B cell (primary cell): Measurements from ENCODE around the gene COL26A1. TPM values are rescaled to one million over a fixed set of nuclear protein-coding genes. Genes with fewer than 3 reads are reported as not detected.

Experiments used
- ATAC-seq: fragments of 200-7000 bp; cut with Tn5 transposase; one replicate; pipeline ENCODE4 v1.10.0; 2021; ENCODE audit warnings: low read depth, mild to moderate bottlenecking, moderate number of reproducible peaks, moderate library complexity
- CTCF ChIA-PET: fragments of 350-600 bp; sonication (Branson Sonifier 250); formaldehyde crosslinking; loops from one replicate; lab custom pipeline; 2021; ENCODE audit warnings: antibody characterized with exemption, inconsistent platforms; lab: Charles Lee
- POLR2A ChIA-PET: fragments of 350-600 bp; sonication (Branson Sonifier 250); formaldehyde crosslinking; loops from one replicate; lab custom pipeline; 2021; ENCODE audit warnings: antibody characterized with exemption; lab: Charles Lee
- DNase-seq: peaks from one replicate; pipeline ENCODE4 v3.0.0; 2013
- H2AFZ ChIP-seq: 2 replicates; pipeline ENCODE4 v1.6.1; 2012; ENCODE audit warnings: mild to moderate bottlenecking, low read depth, low read length; ENCODE audit not compliant: insufficient read depth, poor library complexity, severe bottlenecking
- H3K27ac ChIP-seq, 2 donors: 1 replicate in 1 of 2; 2 replicates in 1 of 2; pipeline ENCODE4 v1.5.1; 2012 to 2013; ENCODE audit warnings: low read length in 2 of 2, mild to moderate bottlenecking in 2 of 2, moderate library complexity in 1 of 2
- H3K27me3 ChIP-seq, 4 experiments: fragments of 200-600 bp in 1 of 4; sonication (generic) in 1 of 4; replicated peaks in 1 of 4; 1 replicate in 2 of 4; 2 replicates in 2 of 4; pipeline versions ENCODE4 v1.6.1 to v1.7.0; 2013 to 2016; ENCODE audit warnings: low read length in 3 of 4, mild to moderate bottlenecking in 2 of 4, mixed read lengths in 1 of 4, moderate library complexity in 1 of 4; ENCODE audit not compliant: insufficient read depth in 4 of 4, control insufficient read depth in 3 of 4; ENCODE audit errors: control extremely low read depth in 1 of 4
- H3K36me3 ChIP-seq, 2 experiments: replicated peaks in 1 of 2; 1 replicate in 1 of 2; 2 replicates in 1 of 2; pipeline versions ENCODE4 v1.6.1 to v1.7.1; 2013; ENCODE audit warnings: low read length in 1 of 2; ENCODE audit not compliant: insufficient read depth in 2 of 2, control insufficient read depth in 1 of 2; ENCODE audit errors: control extremely low read depth in 1 of 2, extremely low read depth in 1 of 2
- H3K4me1 ChIP-seq, 2 donors: fragments of 200-600 bp in 1 of 2; sonication (generic) in 1 of 2; 1 replicate in 1 of 2; 2 replicates in 1 of 2; pipeline versions ENCODE4 v1.5.1 to v1.6.1; 2013 to 2017; ENCODE audit warnings: low read length in 2 of 2; ENCODE audit not compliant: control insufficient read depth in 2 of 2, insufficient read depth in 2 of 2
- H3K4me2 ChIP-seq: replicated peaks from 2 replicates; pipeline ENCODE3; 2012; ENCODE audit warnings: mild to moderate bottlenecking, low read depth, low read length; ENCODE audit not compliant: poor library complexity, severe bottlenecking
- H3K4me3 ChIP-seq, 5 experiments: fragments of 200-600 bp in 1 of 5; sonication (generic) in 1 of 5; 1 replicate in 3 of 5; 2 replicates in 2 of 5; pipeline versions ENCODE4 v1.5.1 to v1.7.0; 2011 to 2016; ENCODE audit warnings: low read length in 4 of 5, mild to moderate bottlenecking in 4 of 5, low read depth in 2 of 5, control low read depth in 1 of 5, moderate library complexity in 1 of 5; ENCODE audit not compliant: insufficient read depth in 1 of 5; ENCODE audit errors: control extremely low read depth in 1 of 5, extremely low read depth in 1 of 5
- H3K79me2 ChIP-seq: fragments of 200-600 bp; sonication (generic); one replicate; pipeline ENCODE4 v1.6.0; 2016; ENCODE audit warnings: low read length; ENCODE audit not compliant: control insufficient read depth, insufficient read depth
- H3K9ac ChIP-seq: fragments of 200-600 bp; sonication (generic); 2 replicates; pipeline ENCODE4 v1.6.1; 2017; ENCODE audit warnings: mild to moderate bottlenecking, low read length, moderate library complexity
- H3K9me3 ChIP-seq, 3 donors: one replicate each; pipeline versions ENCODE4 v1.6.1 to v1.7.1; 2013; ENCODE audit warnings: low read length in 2 of 3; ENCODE audit not compliant: control insufficient read depth in 2 of 3, insufficient read depth in 1 of 3; ENCODE audit errors: control extremely low read depth in 1 of 3
- H4K20me1 ChIP-seq: 2 replicates; pipeline ENCODE4 v1.6.0; 2012; ENCODE audit warnings: mild to moderate bottlenecking, low read length; ENCODE audit not compliant: insufficient read depth, control insufficient read depth, poor library complexity, severe bottlenecking
- H3K27ac Mint-ChIP-seq: one replicate; pipeline ENCODE4 v1.8.0; 2021; ENCODE audit warnings: mixed read lengths
- H3K27me3 Mint-ChIP-seq: one replicate; pipeline ENCODE4 v1.8.0; 2021; ENCODE audit warnings: mixed read lengths
- H3K4me1 Mint-ChIP-seq: one replicate; pipeline ENCODE4 v1.8.0; 2021; ENCODE audit warnings: mixed read lengths
- H3K4me3 Mint-ChIP-seq: one replicate; pipeline ENCODE4 v1.8.0; 2021; ENCODE audit warnings: mixed read lengths
- H3K9me3 Mint-ChIP-seq: one replicate; pipeline ENCODE4 v1.8.0; 2022; ENCODE audit warnings: mixed read lengths; ENCODE audit not compliant: insufficient read depth
- CTCF ChIP-seq: fragments of 200-600 bp; IDR thresholded peaks from one replicate; pipeline ENCODE4 v1.8.0; 2022; ENCODE audit warnings: antibody characterized with exemption, mild to moderate bottlenecking
- EZH2 ChIP-seq: IDR thresholded peaks from 2 replicates; pipeline ENCODE4 v1.6.1; 2012; ENCODE audit warnings: borderline replicate concordance, low read depth, mild to moderate bottlenecking, moderate library complexity, low read length; ENCODE audit not compliant: insufficient read depth, poor library complexity, severe bottlenecking
- WGBS: methylation state at CpG from one replicate; pipeline ENCODE4 v1.1.5; 2013; ENCODE audit warnings: missing lambda C conversion rate; ENCODE audit not compliant: insufficient coverage; 5-methylcytosine and 5-hydroxymethylcytosine counted together
- intact Hi-C: fragments of 100-400 bp; cut with micrococcal nuclease; formaldehyde crosslinking; loops from one replicate; pipeline ENCODE4 v1.10.0; 2022
- polyA plus RNA-seq: library from polyadenylated mRNA; depleted of rRNA; stranded (reverse); fragments of >200 nt; gene quantifications from 2 replicates; pipeline ENCODE4 v1.2.3, GENCODE V29; 2012
- total RNA-seq, 2 donors: library from RNA; stranded (reverse); fragments of 120-200 nt in 1 of 2; gene quantifications; 1 replicate in 1 of 2; 2 replicates in 1 of 2; pipeline versions ENCODE4 v1.2.3 to v1.2.4, GENCODE V29; 2013 to 2022

COL26A1 gene
- total and polyA plus RNA-seq, 2 donors (not counting 1 experiment from before 2014, with no cell fraction given): not detected

GRCh38 chr7:101562531-101563197, 200.0 kb downstream of the COL26A1 start:
- ChIA-PET CTCF (no interaction called here), POLR2A (no interaction called here)
- no peak overlapping the region for H3K9ac ChIP-seq
- H4K20me1 ChIP-seq: no peaks in the 10 kb centered on the region
- no peaks in the 10 kb centered on the region for H3K36me3 ChIP-seq
- TF ChIP-seq CTCF (no peak), EZH2 (no peak)
- H3K79me2 ChIP-seq: no peaks in the 10 kb centered on the region
- H3K4me1 ChIP-seq: no peaks in the 10 kb centered on the region
- peaks cover 0 to 4% (median 0%) of the 10 kb centered on the region in 4 experiments for H3K27me3 ChIP-seq
- no peak overlapping the region for H3K4me3 ChIP-seq
- Mint-ChIP-seq H3K4me1 (no peaks in the 10 kb centered on the region), H3K4me3 (no peak overlapping the region), H3K9me3 (peaks cover 2% of the 10 kb centered on the region), H3K27me3 (peaks cover 4% of the 10 kb centered on the region), H3K27ac (no peak overlapping the region)
- no peak overlapping the region for H3K4me2 ChIP-seq
- DNase-seq (no peak), ATAC-seq (no peak)
- H2AFZ ChIP-seq: no peak overlapping the region
- no peak overlapping the region for H3K27ac ChIP-seq
- WGBS: 93% methylated on average over 12 of the region's 15 CpGs
- peaks cover 0 to 30% (median 2%) of the 10 kb centered on the region in 3 donors for H3K9me3 ChIP-seq
- intact Hi-C loops: no loop called here

GRCh38 chr7:101563198-101563901, 200.7 kb downstream of the COL26A1 start:
- H3K36me3 ChIP-seq: no peaks in the 10 kb centered on the region
- CTCF ChIA-PET: no interaction called here
- H3K27ac Mint-ChIP-seq: no peak overlapping the region
- intact Hi-C loops: no loop called here
- H4K20me1 ChIP-seq: no peaks in the 10 kb centered on the region
- no peaks in the 10 kb centered on the region for H3K4me1 Mint-ChIP-seq
- no peak overlapping the region for H3K9ac ChIP-seq
- ATAC-seq (no peak), DNase-seq (no peak)
- no peak overlapping the region for H3K4me3 Mint-ChIP-seq
- peaks cover 4% of the 10 kb centered on the region for H3K27me3 Mint-ChIP-seq
- POLR2A ChIA-PET: no interaction called here
- H3K79me2 ChIP-seq: no peaks in the 10 kb centered on the region
- no peak overlapping the region for H3K4me2 ChIP-seq
- H3K27me3 ChIP-seq: peaks cover 0 to 4% (median 0%) of the 10 kb centered on the region in 4 experiments
- no peak overlapping the region for H3K27ac ChIP-seq
- peaks cover 0 to 30% (median 2%) of the 10 kb centered on the region in 3 donors for H3K9me3 ChIP-seq
- H3K4me3 ChIP-seq: no peak overlapping the region
- TF ChIP-seq CTCF (no peak), EZH2 (no peak)
- H2AFZ ChIP-seq: no peak overlapping the region
- no peaks in the 10 kb centered on the region for H3K4me1 ChIP-seq
- peaks cover 2% of the 10 kb centered on the region for H3K9me3 Mint-ChIP-seq
- WGBS: 83% methylated on average over 15 of the region's 15 CpGs
